Measurements from ENCODE around the gene GLRX.

- TF ChIP-seq POLR2AphosphoS5 (IDR thresholded peaks at IDR 0.05; ENCODE audit: low read depth, low read length) (no peak), RCOR1 (IDR thresholded peaks at IDR 0.05; ENCODE audit: low read length) (no peak), CTCF (IDR thresholded peaks at IDR 0.05) (no peak), CHD2 (IDR thresholded peaks at IDR 0.05; ENCODE audit: low read length, partially characterized antibody) (no peak), USF1 (IDR thresholded peaks at IDR 0.05; ENCODE audit: borderline replicate concordance, low read depth) (no peak), TCF12 (IDR thresholded peaks at IDR 0.05) (no peak), REST (IDR thresholded peaks at IDR 0.05; ENCODE audit: low read depth, low read length) (no peak), GABPA (IDR thresholded peaks at IDR 0.05; ENCODE audit: low read depth) (no peak), RAD21 (IDR thresholded peaks at IDR 0.05; ENCODE audit: low read length) (no peak), EZH2phosphoT487 (IDR thresholded peaks at IDR 0.05; ENCODE audit: borderline replicate concordance, low read depth) (no peak), ELF1 (IDR thresholded peaks at IDR 0.05) (no peak), USF2 (IDR thresholded peaks at IDR 0.05; ENCODE audit: borderline replicate concordance, low read depth, low read length) (no peak), JUND (IDR thresholded peaks at IDR 0.05) (no peak)
Measured at GRCh38 chr5:95808013-95808685, 14.4 kb downstream of the GLRX start.

All from SK-N-SH (cell line).